HEK293 (cell line): Measurements from ENCODE around the gene CCDC78.
A peak's percentile ranks its signal among the peaks of the same experiment; 100 is the strongest.
"Not testable (repeated sequence)": the region's sequence is repeated elsewhere in the genome, so short reads cannot be mapped to it uniquely, and the experiment has no call there.

Experiments
- CTCF ChIA-PET: fragments of 350-600 bp; formaldehyde crosslinking; extraction: SDS; loops from one replicate; lab custom pipeline; 2021; ENCODE audit warnings: antibody characterized with exemption; lab: Yijun Ruan, JAX
- POLR2A ChIA-PET: fragments of 300-600 bp; formaldehyde crosslinking; extraction: SDS; loops from one replicate; lab custom pipeline; 2020; ENCODE audit warnings: antibody characterized with exemption, inconsistent platforms; lab: Yijun Ruan, JAX
- H3K27ac ChIP-seq: fragments of 200-500 bp; sonication (Bioruptor generic); 2 replicates; pipeline ENCODE4 v1.5.1; 2014; ENCODE audit warnings: low read depth, low read length, control low read depth, inconsistent platforms; ENCODE audit errors: extremely low read depth
- H3K36me3 ChIP-seq, 2 experiments: fragments of 200-500 bp in 1 of 2; sonication (Bioruptor generic) in 1 of 2; 1 replicate in 1 of 2; 2 replicates in 1 of 2; pipeline ENCODE4 v1.5.1; 2014 to 2017; ENCODE audit warnings: inconsistent platforms in 2 of 2, low read length in 2 of 2; ENCODE audit not compliant: control insufficient read depth in 2 of 2, insufficient read depth in 1 of 2
- H3K4me1 ChIP-seq: fragments of 200-500 bp; sonication (Bioruptor generic); 2 replicates; pipeline ENCODE4 v1.5.1; 2014; ENCODE audit warnings: mild to moderate bottlenecking, low read length, inconsistent platforms; ENCODE audit not compliant: control insufficient read depth, insufficient read depth
- H3K4me3 ChIP-seq: 2 replicates; pipeline ENCODE4 v1.5.1; 2011; ENCODE audit warnings: low read depth, mild to moderate bottlenecking, control low read depth, low read length, moderate library complexity
- H3K9me3 ChIP-seq: fragments of 200-500 bp; sonication (Bioruptor generic); 2 replicates; pipeline ENCODE4 v1.5.1; 2014; ENCODE audit warnings: low read depth, low read length, inconsistent platforms; ENCODE audit not compliant: control insufficient read depth, insufficient read depth
- BCL11A ChIP-seq: fragments of 450-650 bp; formaldehyde crosslinking; IDR thresholded peaks from 2 replicates; pipeline ENCODE4 v1.5.1; 2016; ENCODE audit warnings: low read depth, missing biosample characterization, missing genetic modification characterization
- BCL11B ChIP-seq: fragments of 450-650 bp; formaldehyde crosslinking; IDR thresholded peaks from 2 replicates; pipeline ENCODE4 v1.5.1; 2016; ENCODE audit warnings: low read depth, missing biosample characterization, missing genetic modification characterization
- EGR2 ChIP-seq: fragments of 450-650 bp; formaldehyde crosslinking; IDR thresholded peaks from 2 replicates; pipeline ENCODE4 v1.5.1; 2016; ENCODE audit warnings: low read depth, missing biosample characterization, missing genetic modification characterization
- IKZF3 ChIP-seq: fragments of 450-650 bp; IDR thresholded peaks from 2 replicates; pipeline ENCODE4 v1.5.0; 2018; ENCODE audit warnings: missing biosample characterization, mild to moderate bottlenecking, missing genetic modification characterization, moderate library complexity
- KLF1 ChIP-seq: fragments of 450-650 bp; formaldehyde crosslinking; IDR thresholded peaks from 2 replicates; pipeline ENCODE4 v1.5.1; 2016; ENCODE audit warnings: missing biosample characterization, missing genetic modification characterization
- KLF7 ChIP-seq: fragments of 450-650 bp; formaldehyde crosslinking; IDR thresholded peaks from 2 replicates; pipeline ENCODE4 v1.5.1; 2016; ENCODE audit warnings: missing biosample characterization, missing genetic modification characterization, borderline replicate concordance
- KLF8 ChIP-seq: fragments of 450-650 bp; formaldehyde crosslinking; IDR thresholded peaks from 2 replicates; pipeline ENCODE4 v1.5.1; 2016; ENCODE audit warnings: missing biosample characterization, missing genetic modification characterization
- SP3 ChIP-seq: fragments of 450-650 bp; formaldehyde crosslinking; IDR thresholded peaks from 2 replicates; pipeline ENCODE4 v1.5.1; 2016; ENCODE audit warnings: missing biosample characterization, missing genetic modification characterization
- ZBTB1 ChIP-seq: fragments of 450-650 bp; formaldehyde crosslinking; IDR thresholded peaks from 2 replicates; pipeline ENCODE4 v1.5.1; 2016; ENCODE audit warnings: missing biosample characterization, missing genetic modification characterization
- ZBTB17 ChIP-seq: fragments of 450-650 bp; formaldehyde crosslinking; IDR thresholded peaks from 2 replicates; pipeline ENCODE4 v1.5.1; 2016; ENCODE audit warnings: missing biosample characterization, missing genetic modification characterization
- ZBTB21 ChIP-seq: fragments of 450-650 bp; formaldehyde crosslinking; IDR thresholded peaks from 2 replicates; pipeline ENCODE4 v1.5.1; 2017; ENCODE audit warnings: missing biosample characterization, missing genetic modification characterization
- ZBTB48 ChIP-seq: fragments of 450-650 bp; formaldehyde crosslinking; IDR thresholded peaks from 2 replicates; pipeline ENCODE4 v1.5.1; 2016; ENCODE audit warnings: missing biosample characterization, missing genetic modification characterization
- ZBTB8A ChIP-seq: fragments of 450-650 bp; formaldehyde crosslinking; IDR thresholded peaks from 2 replicates; pipeline ENCODE4 v1.5.1; 2016; ENCODE audit warnings: missing biosample characterization, missing genetic modification characterization
- ZEB2 ChIP-seq: fragments of 450-650 bp; formaldehyde crosslinking; IDR thresholded peaks from 2 replicates; pipeline ENCODE4 v1.5.1; 2016; ENCODE audit warnings: missing biosample characterization, missing genetic modification characterization
- ZFHX2 ChIP-seq: fragments of 450-650 bp; formaldehyde crosslinking; conservative IDR thresholded peaks from 2 replicates; pipeline ENCODE4 v1.5.1; 2016; ENCODE audit warnings: missing biosample characterization, missing genetic modification characterization
- ZFP69B ChIP-seq: fragments of 450-650 bp; formaldehyde crosslinking; IDR thresholded peaks from 2 replicates; pipeline ENCODE4 v1.5.1; 2016; ENCODE audit warnings: missing biosample characterization, missing genetic modification characterization
- ZNF2 ChIP-seq: fragments of 450-650 bp; formaldehyde crosslinking; IDR thresholded peaks from 2 replicates; pipeline ENCODE4 v1.5.1; 2016; ENCODE audit warnings: missing biosample characterization, missing genetic modification characterization
- ZNF324 ChIP-seq: fragments of 450-650 bp; formaldehyde crosslinking; IDR thresholded peaks from 2 replicates; pipeline ENCODE4 v1.5.1; 2016; ENCODE audit warnings: missing biosample characterization, missing genetic modification characterization
- ZNF335 ChIP-seq: fragments of 450-650 bp; formaldehyde crosslinking; conservative IDR thresholded peaks from 2 replicates; pipeline ENCODE4 v1.5.1; 2016; ENCODE audit warnings: missing biosample characterization, missing genetic modification characterization
- ZNF366 ChIP-seq: fragments of 450-650 bp; formaldehyde crosslinking; conservative IDR thresholded peaks from 2 replicates; pipeline ENCODE4 v1.5.1; 2016; ENCODE audit warnings: missing biosample characterization, missing genetic modification characterization
- ZNF501 ChIP-seq: fragments of 450-650 bp; formaldehyde crosslinking; IDR thresholded peaks from 2 replicates; pipeline ENCODE4 v1.5.1; 2016; ENCODE audit warnings: missing biosample characterization, missing genetic modification characterization
- ZNF621 ChIP-seq: fragments of 450-650 bp; formaldehyde crosslinking; IDR thresholded peaks from 2 replicates; pipeline ENCODE4 v1.5.1; 2017; ENCODE audit warnings: missing biosample characterization, missing genetic modification characterization
- ZNF629 ChIP-seq: fragments of 450-650 bp; formaldehyde crosslinking; IDR thresholded peaks from 2 replicates; pipeline ENCODE4 v1.5.1; 2017; ENCODE audit warnings: missing biosample characterization, missing genetic modification characterization
- ZNF654 ChIP-seq: fragments of 450-650 bp; formaldehyde crosslinking; IDR thresholded peaks from 2 replicates; pipeline ENCODE4 v1.5.1; 2016; ENCODE audit warnings: low read depth, missing biosample characterization, missing genetic modification characterization
- TF ChIP-seq, protein P1 (sequence below): fragments of 450-650 bp; formaldehyde crosslinking; optimal IDR thresholded peaks from 2 replicates; pipeline ENCODE3; 2016; ENCODE audit warnings: missing biosample characterization, mild to moderate bottlenecking, missing genetic modification characterization
- TF ChIP-seq, protein P2 (sequence below): fragments of 450-650 bp; formaldehyde crosslinking; IDR thresholded peaks from 2 replicates; pipeline ENCODE4 v1.5.1; 2016; ENCODE audit warnings: missing biosample characterization, missing genetic modification characterization
- TF ChIP-seq, protein P3 (sequence below): fragments of 450-650 bp; formaldehyde crosslinking; IDR thresholded peaks from 2 replicates; pipeline ENCODE4 v1.5.1; 2016; ENCODE audit warnings: missing biosample characterization, missing genetic modification characterization
- TF ChIP-seq, protein P4 (sequence below): fragments of 450-650 bp; formaldehyde crosslinking; IDR thresholded peaks from 2 replicates; pipeline ENCODE4 v1.5.1; 2016; ENCODE audit warnings: missing biosample characterization, missing genetic modification characterization
- TF ChIP-seq, protein P5 (sequence below): fragments of 450-650 bp; formaldehyde crosslinking; IDR thresholded peaks from 2 replicates; pipeline ENCODE4 v1.5.1; 2016; ENCODE audit warnings: missing biosample characterization, missing genetic modification characterization

The CCDC78 gene

DNA sequence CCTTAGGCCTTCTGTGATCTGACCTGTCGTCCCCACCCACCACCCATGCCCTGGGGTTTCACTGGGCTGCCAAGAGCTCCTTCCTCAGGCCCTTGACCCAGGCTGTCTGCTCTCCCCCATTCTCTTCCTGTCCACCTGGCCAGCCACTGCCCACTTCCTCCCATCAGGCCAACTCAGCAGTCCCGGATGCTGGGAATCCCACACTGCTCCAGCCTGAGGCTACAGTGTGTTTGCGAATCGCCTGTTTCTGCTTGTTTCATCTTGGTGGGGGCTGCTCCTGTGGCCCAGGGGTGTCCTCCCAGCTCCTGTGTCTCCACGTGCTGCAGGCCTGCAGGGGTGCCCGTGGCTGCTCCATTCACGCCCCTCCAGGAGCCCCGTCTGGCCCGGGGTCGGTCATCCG is 12.2 kb downstream of the CCDC78 start:
- CTCF ChIA-PET = interaction anchor here (0.6 to 5.7 kb wide), 5 partner anchors 10 to 114 kb away, joined by 3 to 119 read pairs (median 6); partner anchors contain the start of genes CCDC78, CHTF18 and RPUSD1
- POLR2A ChIA-PET = no interaction called here

DNA sequence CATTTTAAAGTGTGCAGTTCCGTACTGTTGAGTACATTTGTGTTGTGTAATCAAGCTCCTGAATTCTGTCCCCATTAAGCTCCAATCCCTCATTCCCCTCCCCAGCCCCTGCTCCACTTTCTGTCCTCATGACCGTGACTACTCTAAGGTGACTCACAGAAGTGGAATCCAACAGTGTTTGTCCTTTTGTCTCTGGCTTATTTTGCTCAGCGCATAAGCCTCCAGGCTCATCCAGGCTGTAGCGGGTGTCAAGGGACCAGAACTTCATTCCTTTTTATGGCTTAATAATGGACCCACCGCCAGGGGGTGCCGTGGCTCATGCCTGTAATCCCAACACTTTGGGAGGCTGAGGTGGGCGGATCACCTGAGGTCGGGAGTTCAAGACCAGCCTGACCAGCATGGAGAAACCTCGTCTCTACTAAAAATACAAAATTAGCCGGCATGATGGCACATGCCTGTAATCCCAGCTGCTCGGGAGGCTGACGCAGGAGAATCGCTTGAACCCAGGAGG is 13.4 kb downstream of the CCDC78 start:
- ChIA-PET POLR2A (interaction anchor here (0.6 to 2.5 kb wide), 7 partner anchors 8 to 92 kb away, joined by 3 to 12 read pairs (median 3); partner anchors contain the start of genes ANTKMT, CHTF18, CIAO3 and RPUSD1), CTCF (interaction anchor here (0.6 to 5.7 kb wide), 27 partner anchors 7 to 646 kb away, joined by 3 to 119 read pairs (median 5); partner anchors contain the start of genes ANTKMT, CCDC78, CHTF18 and CIAO3)
- H3K4me3 ChIP-seq, H3K9me3 ChIP-seq, H3K36me3 ChIP-seq, H3K27ac ChIP-seq: not testable (repeated sequence)
- H3K4me1 ChIP-seq = peaks cover 11% of the 10 kb centered on the region
- TF ChIP-seq, protein P1, sequence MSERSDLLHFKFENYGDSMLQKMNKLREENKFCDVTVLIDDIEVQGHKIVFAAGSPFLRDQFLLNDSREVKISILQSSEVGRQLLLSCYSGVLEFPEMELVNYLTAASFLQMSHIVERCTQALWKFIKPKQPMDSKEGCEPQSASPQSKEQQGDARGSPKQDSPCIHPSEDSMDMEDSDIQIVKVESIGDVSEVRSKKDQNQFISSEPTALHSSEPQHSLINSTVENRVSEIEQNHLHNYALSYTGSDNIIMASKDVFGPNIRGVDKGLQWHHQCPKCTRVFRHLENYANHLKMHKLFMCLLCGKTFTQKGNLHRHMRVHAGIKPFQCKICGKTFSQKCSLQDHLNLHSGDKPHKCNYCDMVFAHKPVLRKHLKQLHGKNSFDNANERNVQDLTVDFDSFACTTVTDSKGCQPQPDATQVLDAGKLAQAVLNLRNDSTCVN (tag by site-specific recombination) = peak; percentile 28
- TF ChIP-seq, protein P2, sequence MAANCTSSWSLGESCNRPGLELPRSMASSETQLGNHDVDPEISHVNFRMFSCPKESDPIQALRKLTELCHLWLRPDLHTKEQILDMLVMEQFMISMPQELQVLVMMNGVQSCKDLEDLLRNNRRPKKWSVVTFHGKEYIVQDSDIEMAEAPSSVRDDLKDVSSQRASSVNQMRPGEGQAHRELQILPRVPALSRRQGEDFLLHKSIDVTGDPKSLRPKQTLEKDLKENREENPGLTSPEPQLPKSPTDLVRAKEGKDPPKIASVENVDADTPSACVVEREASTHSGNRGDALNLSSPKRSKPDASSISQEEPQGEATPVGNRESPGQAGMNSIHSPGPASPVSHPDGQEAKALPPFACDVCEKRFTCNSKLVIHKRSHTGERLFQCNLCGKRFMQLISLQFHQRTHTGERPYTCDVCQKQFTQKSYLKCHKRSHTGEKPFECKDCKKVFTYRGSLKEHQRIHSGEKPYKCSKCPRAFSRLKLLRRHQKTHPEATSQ = peak; percentile 55; the same call in 1 of the 2 replicates
- 0 out of 2 replicates have a peak, but pooled peaks have one; percentile 19 for TF ChIP-seq ZBTB21 (tag by site-specific recombination)
- TF ChIP-seq ZFP69B (tag by site-specific recombination) = peak; percentile 71
- TF ChIP-seq ZNF629 = peak; percentile 80
- TF ChIP-seq, protein P3, sequence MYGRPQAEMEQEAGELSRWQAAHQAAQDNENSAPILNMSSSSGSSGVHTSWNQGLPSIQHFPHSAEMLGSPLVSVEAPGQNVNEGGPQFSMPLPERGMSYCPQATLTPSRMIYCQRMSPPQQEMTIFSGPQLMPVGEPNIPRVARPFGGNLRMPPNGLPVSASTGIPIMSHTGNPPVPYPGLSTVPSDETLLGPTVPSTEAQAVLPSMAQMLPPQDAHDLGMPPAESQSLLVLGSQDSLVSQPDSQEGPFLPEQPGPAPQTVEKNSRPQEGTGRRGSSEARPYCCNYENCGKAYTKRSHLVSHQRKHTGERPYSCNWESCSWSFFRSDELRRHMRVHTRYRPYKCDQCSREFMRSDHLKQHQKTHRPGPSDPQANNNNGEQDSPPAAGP (tag by site-specific recombination) = peak; percentile 78; the same call in 1 of the 2 replicates
- TF ChIP-seq BCL11B (tag by site-specific recombination) = 0 out of 2 replicates have a peak, but pooled peaks have one; percentile 78
- peak; percentile 78; the same call in 1 of the 2 replicates for TF ChIP-seq KLF7 (tag by site-specific recombination)
- TF ChIP-seq ZFHX2 = peak; percentile 92
- peak; percentile 86 for TF ChIP-seq EGR2 (tag by site-specific recombination)
- peak; percentile 81 for TF ChIP-seq KLF8 (tag by site-specific recombination)
- peak; percentile 78; the same call in 1 of the 2 replicates for TF ChIP-seq BCL11A
- peak; percentile 56 for TF ChIP-seq SP3 (tag by site-specific recombination)
- peak; percentile 70 for TF ChIP-seq IKZF3 (tag by site-specific recombination)
- peak; percentile 87 for TF ChIP-seq ZBTB8A (tag by site-specific recombination)
- peak; percentile 91 for TF ChIP-seq ZNF366 (tag by site-specific recombination)
- TF ChIP-seq ZNF654 (tag by site-specific recombination) = peak; percentile 55
- TF ChIP-seq ZBTB48 = peak; percentile 79; the same call in 1 of the 2 replicates
- TF ChIP-seq ZBTB1 (tag by site-specific recombination) = 0 out of 2 replicates have a peak, but pooled peaks have one; percentile 10
- TF ChIP-seq ZNF324 (tag by site-specific recombination) = peak; percentile 83
- TF ChIP-seq ZNF501 (tag by site-specific recombination) = peak; percentile 47; the same call in 1 of the 2 replicates
- TF ChIP-seq ZNF335 (tag by site-specific recombination) = peak; percentile 46
- TF ChIP-seq, protein P4, sequence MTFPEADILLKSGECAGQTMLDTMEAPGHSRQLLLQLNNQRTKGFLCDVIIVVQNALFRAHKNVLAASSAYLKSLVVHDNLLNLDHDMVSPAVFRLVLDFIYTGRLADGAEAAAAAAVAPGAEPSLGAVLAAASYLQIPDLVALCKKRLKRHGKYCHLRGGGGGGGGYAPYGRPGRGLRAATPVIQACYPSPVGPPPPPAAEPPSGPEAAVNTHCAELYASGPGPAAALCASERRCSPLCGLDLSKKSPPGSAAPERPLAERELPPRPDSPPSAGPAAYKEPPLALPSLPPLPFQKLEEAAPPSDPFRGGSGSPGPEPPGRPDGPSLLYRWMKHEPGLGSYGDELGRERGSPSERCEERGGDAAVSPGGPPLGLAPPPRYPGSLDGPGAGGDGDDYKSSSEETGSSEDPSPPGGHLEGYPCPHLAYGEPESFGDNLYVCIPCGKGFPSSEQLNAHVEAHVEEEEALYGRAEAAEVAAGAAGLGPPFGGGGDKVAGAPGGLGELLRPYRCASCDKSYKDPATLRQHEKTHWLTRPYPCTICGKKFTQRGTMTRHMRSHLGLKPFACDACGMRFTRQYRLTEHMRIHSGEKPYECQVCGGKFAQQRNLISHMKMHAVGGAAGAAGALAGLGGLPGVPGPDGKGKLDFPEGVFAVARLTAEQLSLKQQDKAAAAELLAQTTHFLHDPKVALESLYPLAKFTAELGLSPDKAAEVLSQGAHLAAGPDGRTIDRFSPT = peak; percentile 74; the same call in 1 of the 2 replicates
- TF ChIP-seq ZEB2 = peak; percentile 73; the same call in 1 of the 2 replicates
- TF ChIP-seq ZBTB17 = peak; percentile 84
- peak; percentile 67; the same call in 1 of the 2 replicates for TF ChIP-seq KLF1 (tag by site-specific recombination)
- TF ChIP-seq, protein P5, sequence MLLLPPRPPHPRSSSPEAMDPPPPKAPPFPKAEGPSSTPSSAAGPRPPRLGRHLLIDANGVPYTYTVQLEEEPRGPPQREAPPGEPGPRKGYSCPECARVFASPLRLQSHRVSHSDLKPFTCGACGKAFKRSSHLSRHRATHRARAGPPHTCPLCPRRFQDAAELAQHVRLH (tag by site-specific recombination) = peak; percentile 90
- TF ChIP-seq ZNF2 = peak; percentile 97

More for the DNA sequence above, 12.2 kb downstream of the CCDC78 start:
- H3K4me3 ChIP-seq = no peak overlapping the region
- TF ChIP-seq ZNF621 = no peak
- 0 out of 2 replicates have a peak, but pooled peaks have one; percentile 13 for TF ChIP-seq ZNF335 (tag by site-specific recombination)
- TF ChIP-seq, all 188 proteins: peak for 1
- H3K27ac ChIP-seq = no peak overlapping the region
- H3K36me3 ChIP-seq = peaks cover 0 to 7% of the 10 kb centered on the region in 2 experiments; a peak in 1 of 3 replicates
- H3K9me3 ChIP-seq = no peaks in the 10 kb centered on the region
- H3K4me1 ChIP-seq = peaks cover 11% of the 10 kb centered on the region
